NCI-H1694 treated with DMSO at 0.1 percent for 48 hours (cell line): ENCODE results near the gene PRUNE2.

ENCODE experiments used
- DNase-seq: peaks from one replicate; lab custom pipeline; 2025; lab: John Stamatoyannopoulos, UW

Gene PRUNE2

DNA sequence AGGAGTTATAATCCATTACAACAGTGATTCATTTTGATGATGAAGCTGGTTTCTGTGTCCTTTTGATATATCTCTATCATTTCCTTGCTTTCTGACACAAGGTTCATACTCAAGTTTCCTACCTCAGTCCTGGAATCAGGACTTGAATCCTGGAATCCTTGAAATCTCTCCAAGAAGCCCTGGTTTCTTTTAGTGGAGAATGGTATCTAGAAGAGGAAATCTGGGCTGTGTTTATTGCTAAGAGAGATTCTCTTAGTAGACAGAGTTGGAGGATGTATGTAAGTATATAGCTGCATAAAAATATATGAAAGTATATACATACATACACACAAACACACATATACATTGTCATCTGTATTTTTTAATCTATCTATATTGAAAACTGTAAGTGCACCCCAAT, 332.5 kb downstream of the PRUNE2 start:
- no peak for DNase-seq

DNA sequence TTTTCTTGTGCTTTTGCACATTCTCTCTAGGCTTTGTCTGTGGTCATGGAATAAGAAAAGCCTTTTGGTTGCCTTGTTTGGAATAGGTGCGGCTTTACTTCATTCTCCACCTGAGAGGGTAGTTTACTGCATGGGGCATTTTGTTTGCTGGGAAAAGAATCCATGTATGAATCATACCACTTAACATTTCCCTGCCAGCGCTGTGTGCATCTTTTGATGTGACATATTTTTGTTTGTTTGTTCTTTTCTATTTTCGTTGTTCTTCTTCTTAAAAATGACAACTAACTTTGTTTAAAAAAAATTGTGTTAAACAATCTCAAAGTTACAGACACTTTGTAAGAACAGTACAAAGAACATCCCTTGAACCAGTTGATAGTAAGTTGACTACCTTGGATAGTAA, 333.8 kb downstream of the PRUNE2 start:
- DNase-seq: no peak

- DNase-seq: no peak
These were observed 334.2 kb downstream of the PRUNE2 start for GRCh38 chr9:76571743-76572146.

DNA sequence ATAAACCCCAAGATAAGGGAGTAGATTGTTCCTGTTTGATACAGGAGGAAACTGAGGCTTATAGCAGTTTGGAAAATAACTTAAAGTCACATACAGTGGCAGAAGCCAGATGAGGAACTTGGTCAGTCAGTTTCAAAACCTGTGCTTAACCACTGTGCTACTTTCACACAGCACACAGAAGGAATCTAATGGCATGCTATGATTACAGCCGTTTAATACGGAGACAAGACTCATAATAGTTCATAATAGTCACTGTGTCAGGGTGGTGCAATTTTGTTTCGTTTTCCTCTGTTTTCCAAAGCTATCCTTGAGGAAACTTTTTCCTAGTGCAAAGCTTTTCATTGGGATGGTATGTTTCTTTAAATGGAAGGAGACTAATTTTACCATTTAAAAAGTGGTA, 334.6 kb downstream of the PRUNE2 start:
- no peak for DNase-seq

DNA sequence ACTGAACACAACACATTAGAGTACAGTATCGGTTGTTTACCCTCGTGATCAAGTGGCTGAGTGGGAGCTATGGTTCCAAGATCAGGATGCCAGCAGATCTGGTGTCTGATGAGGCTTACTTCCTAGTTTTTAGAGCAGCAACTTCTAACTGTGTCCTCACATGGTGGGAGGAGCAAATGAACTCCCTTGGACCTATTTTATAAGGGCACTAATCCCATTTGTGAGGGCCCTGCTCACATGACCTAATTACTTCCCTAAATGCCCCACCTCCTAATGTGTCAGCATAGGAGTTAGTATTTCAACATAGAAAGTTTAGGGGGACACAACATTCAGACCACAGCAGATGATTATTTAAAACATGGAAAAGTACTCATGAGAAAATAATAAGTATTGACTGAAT, 335.1 kb downstream of the PRUNE2 start:
- DNase-seq: no peak

DNA sequence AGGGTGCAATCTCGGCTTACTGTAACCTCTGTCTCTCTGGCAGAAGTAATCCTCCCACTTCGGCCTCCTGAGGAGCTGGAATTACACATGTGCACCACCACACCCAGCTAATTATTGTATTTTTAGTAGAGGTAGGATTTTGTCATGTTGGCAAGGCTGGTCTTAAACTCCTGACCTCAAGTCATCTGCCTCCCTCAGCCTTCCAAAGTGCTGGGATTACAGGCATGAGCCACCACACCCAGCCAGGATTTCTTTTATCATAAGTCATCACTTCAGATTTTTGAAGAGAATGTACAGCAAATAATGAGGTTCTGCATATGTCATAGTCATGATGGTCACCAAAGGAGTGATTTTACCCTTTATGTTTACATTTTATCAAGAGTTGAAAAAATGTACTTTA, 338.8 kb downstream of the PRUNE2 start:
- no peak for DNase-seq

DNA sequence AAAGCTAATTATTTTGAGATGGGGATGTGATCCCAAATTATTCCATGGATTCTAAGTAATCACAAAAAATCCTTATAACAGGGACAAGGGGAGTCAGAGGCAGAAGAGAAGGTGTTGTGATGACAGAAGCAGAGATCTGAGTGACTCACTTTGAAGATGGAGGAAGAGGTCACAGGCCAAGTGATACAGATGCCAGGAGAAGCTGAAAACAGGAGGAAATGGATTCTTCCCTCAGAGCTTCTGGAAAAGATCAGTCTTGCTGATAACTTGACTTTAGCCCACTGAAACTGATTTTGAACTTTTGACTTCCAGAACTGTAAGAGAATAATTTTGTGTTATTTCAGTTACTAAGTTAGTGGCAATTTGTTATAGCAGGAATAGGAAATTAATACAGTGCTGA, 341.6 kb downstream of the PRUNE2 start:
- no peak for DNase-seq

GRCh38 chr9:76562511-76562911, 343.4 kb downstream of the PRUNE2 start:
- DNase-seq: no peak

GRCh38 chr9:76561900-76562299, 344.0 kb downstream of the PRUNE2 start:
- no peak for DNase-seq
